ENCODE data around the gene AUTS2.

The AUTS2 gene

DNA sequence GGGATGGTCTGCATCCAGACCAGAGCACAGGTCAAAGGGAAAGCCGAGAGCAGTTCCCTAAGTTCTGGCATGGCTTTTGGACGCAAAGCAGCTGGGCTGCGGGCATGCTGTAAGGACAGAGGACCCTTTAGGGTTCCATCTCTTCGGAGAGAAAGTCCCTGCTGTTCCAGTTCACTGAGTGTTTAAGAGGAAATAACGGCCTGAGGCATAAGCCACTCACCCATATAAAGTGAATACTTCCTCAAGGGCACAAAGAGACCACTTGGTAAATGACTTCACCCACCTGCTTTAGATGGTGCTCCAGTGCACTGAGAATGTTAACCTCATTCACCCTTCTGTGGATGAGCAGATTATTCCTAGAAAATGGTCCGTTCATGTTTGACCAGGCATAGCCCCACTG lies 946.9 kb downstream of the AUTS2 start:
- DNase-seq, result no peak

DNA sequence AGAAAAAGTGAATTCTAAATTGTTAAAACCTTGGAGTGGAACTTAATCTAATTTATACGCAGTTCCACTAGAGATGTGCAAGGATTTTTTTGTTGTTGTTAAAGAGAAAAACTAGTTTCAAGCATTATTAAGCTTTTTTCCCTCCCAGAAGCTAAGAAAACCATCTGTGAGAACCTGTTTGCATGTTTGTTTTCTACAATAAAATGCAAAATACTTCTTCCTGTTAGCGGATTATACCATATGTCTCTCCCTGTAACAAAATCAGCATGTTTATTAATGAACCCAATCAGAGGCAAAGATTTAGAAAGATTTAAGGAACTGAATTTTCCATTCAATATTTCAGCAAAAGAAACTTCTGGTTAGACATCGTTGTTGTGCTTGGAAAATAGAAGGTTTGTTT lies 953.9 kb downstream of the AUTS2 start:
- DNase-seq, result no peak

DNA sequence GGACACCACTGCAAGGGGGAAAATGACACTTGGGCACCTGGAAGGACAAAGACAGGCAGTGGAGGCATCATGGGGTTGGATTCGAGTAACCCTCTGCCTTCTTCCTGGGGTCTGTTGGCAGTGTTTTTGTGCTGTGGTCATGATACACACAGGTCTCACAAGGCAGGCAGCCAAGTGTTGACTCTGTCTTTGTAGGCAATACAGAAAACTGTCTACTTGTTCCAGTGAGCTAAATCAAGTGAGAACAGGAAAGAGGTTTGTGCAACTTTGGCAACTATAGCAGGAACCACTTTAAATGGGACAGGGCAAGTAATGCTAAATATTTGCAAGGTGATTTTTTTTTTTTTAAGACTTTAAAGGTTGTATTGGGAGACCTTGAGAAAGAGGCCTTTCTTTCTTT lies 955.1 kb downstream of the AUTS2 start:
- no peak for DNase-seq

GRCh38 chr7:70554646-70555045 lies 956.4 kb downstream of the AUTS2 start:
- no peak for DNase-seq

DNA sequence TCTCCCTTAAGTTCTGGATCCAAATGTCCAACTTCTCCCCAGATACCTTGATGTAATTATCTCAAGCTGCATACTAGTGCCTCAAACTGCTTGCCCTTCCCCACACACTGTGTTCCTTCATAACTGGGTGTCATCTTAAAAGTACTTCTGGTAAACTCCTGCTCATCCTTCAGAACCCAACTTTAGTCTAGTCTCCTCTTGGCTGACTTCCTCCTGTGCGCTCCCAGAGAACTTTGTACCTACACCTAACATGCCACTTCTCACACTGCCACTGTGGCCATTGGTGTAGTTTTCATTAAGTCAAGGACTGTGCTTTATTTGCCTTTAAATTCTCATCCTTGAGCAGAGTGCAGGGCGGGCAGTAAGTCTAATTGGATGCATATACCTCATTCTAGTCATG lies 958.5 kb downstream of the AUTS2 start:
- no peak for DNase-seq

DNA sequence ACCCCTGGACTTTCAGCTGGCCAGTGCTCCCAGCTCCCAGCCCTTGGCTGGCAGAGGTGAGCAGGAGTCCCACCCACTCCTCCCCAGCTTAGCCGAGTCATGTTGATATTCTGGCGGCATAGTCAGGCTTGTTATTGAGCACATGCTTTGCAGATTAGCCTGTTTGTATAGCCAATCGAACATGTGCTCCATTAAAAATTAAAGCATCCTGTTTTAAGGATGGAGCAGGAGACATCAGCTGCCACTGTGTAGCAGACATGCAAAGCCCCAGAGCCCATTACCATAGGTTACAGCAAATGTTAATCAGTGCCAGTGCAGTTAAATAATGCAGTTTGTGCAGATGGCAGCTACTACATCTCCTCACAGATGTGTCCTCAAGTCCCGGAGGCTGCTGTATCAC lies 959.1 kb downstream of the AUTS2 start:
- no peak for DNase-seq

- no peak for DNase-seq
Observed at GRCh38 chr7:70559815-70560214, 961.5 kb downstream of the AUTS2 start.

GRCh38 chr7:70563960-70564359 lies 965.7 kb downstream of the AUTS2 start:
- no peak for DNase-seq

DNA sequence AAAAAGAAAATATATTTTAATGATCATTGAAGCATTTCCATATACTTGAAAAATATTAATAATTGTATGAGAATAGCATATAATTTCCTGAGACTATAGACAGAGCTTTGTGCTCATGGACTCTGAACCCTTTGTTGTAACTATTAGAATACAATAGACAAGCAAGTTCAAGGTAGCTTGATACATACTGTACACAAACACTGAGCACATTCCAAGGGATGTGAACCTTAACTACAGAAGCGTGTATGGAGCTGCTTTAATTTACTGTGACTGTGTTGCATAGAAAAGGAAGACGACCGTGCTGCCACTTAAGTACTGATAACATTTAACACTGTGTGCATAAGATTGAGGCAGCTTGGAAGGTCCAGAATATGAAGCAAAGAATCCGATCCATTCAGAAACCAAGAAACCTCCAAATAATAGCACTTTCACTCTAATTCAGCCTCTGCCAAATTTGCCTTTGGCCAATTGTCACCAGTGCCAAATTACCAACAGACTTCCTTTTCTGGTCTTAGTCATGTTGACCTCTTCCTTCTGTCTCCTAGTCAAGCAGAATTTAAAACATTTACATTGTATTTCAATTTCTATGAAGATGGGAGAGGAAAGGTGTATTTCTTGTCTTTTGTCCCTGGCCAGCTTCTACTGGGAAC lies 967.6 kb downstream of the AUTS2 start:
- no peak for DNase-seq

DNA sequence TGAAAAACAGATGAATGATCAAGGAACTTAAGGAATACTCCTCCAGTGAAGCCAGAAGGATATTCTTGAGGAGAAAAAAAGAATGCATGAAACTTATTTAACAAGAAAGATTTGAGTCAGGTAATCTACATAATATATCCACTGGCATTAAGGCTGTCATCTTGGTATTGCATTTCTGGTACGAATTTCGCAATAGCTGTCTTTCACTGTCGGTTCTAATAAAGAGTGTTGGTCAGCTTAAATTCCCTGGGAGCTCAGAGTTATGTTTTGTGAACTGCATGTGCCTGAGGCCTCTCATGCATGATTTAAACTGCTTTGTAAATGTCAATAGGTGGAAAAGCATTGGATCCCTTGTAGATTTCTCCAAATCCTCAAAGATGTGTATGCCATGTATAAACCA lies 968.4 kb downstream of the AUTS2 start:
- no peak for DNase-seq

DNA sequence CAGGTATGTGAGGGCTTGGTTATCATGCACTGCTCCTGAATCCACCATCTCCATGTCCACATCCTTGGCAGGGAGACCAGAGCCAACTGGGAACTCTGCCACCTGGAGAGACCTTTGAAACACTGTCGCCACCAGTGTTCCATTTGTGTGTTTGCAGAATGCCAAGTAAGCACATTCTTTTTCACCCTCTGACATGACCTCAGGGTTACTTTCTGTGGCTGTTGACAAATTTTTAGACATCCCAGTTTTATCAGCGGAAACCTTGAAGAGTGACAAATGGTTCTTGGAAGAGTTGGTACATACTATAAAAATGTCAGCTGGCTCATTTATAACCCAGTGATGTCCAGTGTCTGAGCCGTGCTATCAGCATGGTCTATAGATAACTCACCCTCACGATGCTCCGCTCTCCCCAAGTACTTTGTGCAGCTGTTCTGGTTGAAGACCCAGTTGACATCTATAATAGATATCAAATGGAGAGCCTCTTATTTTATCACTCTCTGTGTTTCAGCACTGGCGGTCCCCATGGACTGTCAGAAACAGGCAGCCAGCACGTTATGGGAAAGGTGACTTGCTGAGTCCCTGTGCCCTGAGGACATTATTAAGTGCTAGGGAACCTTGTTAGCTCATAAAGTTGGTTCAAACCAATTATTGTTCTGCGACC lies 970.5 kb downstream of the AUTS2 start:
- no peak for DNase-seq

DNA sequence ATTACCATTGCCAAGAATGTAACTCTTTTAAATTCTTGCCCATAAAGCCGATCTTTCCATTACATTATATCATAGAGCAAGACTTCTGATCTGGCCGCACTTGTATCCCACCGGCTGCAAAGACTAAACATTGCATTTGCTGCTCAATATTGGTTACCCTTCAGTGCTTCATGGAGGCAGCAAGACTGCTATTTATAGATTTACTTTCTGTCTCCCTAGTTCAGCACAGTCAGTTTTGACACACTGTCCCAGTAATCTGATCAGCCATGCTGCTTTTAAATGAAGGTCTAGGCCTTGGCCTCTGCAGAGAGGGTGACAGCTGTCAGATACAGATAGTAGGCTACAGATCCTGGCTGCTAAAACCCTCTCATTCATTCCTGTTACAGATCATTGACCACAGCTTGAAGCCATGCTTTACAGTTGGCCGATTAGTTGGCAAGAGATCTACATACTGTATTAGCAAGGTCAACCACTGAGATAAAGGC lies 971.1 kb downstream of the AUTS2 start:
- no peak for DNase-seq

DNA sequence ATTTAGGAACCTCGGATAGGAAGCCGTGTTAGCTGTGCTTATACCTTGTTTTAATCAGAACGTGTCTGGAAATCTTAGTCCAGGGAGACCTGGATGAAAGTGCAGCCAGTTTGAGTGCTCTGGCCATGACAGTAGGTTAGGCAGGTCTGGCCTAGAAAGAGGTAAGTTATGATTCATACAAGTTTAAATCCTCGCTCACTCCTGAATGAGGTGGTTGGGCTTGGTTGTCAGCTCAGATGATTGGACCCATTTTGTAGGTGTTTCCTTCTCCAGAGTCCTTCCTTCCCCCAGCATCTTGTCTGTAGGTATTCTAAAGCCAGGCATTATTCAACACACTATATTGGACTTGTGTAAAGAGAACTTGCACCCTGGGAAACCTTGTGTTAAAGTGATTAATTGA lies 971.8 kb downstream of the AUTS2 start:
- DNase-seq, result no peak

DNA sequence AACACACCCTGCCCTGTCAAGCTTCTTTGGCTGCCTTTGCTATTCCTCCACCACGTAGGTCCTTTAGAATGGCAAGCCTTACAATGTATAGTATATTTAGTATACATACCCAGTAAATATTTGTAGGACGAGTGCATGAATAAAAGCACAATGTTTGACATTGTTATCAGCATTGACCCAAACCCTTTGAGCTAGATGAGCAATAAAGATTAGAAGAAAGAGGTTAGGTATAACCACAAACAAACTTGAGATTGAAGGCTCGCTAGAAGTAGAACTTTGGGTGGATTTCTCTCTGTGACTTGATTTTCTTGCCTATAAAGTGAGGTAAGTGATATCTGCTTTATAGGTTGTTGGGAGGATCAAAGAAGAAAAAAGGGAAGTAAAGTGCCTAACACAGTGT lies 972.7 kb downstream of the AUTS2 start:
- no peak for DNase-seq

DNA sequence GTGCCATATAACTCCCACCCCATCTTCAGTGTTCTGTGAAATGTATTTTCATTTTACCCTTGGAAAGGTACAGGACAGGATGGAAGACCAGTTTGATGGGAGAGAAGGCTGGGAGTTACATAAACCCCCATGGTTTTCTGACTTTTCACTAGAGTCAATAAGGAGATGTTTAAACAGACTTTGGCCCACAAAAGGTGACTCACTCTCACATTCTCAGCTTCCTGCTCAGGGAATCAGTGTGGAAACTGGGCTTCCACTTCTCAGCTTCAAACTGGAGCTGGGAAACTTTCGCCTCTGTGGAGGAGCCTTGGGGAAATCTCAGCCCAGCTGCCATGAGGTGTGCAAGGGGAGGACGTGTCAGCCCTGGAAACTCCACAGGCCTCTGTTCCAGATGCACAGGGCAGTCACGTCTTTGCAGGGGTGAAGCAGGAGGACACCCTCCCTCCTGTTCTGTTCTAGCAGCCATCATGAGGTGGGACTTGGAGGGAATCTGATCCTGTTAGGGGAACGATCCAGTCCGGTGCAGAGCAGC lies 973.2 kb downstream of the AUTS2 start:
- no peak for DNase-seq

- DNase-seq, result no peak
Observed at GRCh38 chr7:70571961-70572360, 973.7 kb downstream of the AUTS2 start.

DNA sequence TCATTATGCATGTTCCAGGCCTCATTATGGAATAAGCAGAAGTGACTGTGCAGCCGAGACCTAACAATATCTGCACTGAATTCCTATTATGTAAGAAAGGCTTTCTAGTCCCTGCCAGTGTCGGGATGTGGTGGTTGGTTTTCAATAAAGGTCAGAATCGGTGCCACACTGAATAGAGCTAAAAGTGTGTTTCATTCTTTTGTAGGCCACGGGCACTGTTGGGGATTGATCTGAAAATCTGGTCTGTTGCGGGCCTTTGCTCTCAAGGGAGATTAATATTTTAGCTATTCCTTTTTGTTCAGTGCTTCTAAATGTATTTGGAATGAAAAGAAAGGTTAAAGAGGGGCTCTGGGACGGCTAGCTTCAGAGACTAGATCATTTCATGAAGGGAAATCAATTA lies 974.3 kb downstream of the AUTS2 start:
- DNase-seq, result no peak

- no peak for DNase-seq
Observed at GRCh38 chr7:70573071-70573661, 974.9 kb downstream of the AUTS2 start.

DNA sequence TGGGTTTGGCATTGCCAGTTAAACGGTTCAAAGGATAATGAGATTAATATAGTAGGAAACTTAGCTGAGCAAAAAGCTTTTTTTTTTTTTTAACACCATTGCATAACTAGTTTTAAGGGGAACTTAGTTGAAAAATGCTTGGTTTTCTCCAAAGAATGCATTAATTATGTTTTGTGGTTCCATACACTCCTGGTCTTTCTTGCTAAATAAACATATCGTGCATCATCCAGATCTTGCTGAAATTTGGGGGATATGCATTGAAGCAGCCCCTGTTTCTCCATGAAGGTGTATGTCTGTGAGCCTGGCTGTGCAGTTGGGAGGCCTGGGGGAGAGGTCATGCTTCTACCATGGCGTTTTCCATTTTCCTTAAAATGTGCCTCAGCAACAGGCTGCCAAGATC lies 975.4 kb downstream of the AUTS2 start:
- no peak for DNase-seq

GRCh38 chr7:70574314-70574834 lies 976.1 kb downstream of the AUTS2 start:
- DNase-seq, result no peak

DNA sequence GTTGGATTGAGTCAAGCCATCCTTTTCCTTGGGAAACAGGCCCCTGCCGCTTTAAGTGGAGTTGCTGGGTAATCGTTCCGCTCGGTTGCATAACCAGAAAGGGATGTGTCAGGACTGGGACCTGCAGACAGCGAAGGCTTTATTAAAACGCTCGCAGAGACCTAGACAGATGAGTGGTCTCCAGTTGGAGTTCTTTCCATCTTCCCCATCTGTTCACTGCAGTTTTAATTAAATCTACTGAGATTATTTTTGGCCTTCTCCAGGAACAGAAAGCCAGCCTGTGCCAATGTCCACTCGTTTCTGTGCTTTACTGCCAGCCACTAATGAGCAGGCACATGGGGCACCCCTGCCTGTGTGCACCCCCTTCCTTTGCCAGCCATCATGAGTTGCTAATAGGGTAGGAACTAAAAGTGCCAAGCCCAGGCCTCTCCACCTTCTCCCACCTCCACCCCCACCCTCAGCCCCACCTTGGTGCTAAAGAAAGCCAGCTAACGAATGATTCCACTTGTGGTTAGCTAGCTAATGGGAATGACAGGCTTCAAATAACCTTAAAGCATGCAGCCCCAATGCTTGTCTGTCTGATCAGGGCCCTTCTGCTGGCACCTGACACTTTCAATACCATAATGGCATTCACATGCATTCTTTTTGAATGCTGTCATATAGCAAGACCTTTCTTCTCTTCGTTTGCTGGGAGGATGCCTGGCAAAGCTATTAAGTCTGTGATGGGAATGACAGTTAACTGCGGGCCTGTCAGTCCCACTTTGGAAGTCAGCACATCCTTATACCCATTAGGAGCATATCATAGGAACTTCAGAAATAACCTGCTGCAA lies 976.9 kb downstream of the AUTS2 start:
- DNase-seq, result no peak

GRCh38 chr7:70577078-70577477 lies 978.8 kb downstream of the AUTS2 start:
- DNase-seq, result no peak

GRCh38 chr7:70578131-70578530 lies 979.9 kb downstream of the AUTS2 start:
- DNase-seq, result no peak

Data from NCI-H748 treated with DMSO at 0.1 percent for 48 hours (cell line).